AG09309 (cell line): ENCODE measurements around the gene PNMA1.

Source experiments
- DNase-seq: peaks from one replicate; pipeline ENCODE4 v3.0.0-alpha.2; 2010; ENCODE audit warnings: low read depth
- H3K4me3 ChIP-seq: 2 replicates; pipeline ENCODE4 v1.5.1; 2011; ENCODE audit warnings: mild to moderate bottlenecking, low read depth, low read length, moderate library complexity; ENCODE audit not compliant: control insufficient read depth
- TF ChIP-seq, protein P1 (sequence below): IDR thresholded peaks from 2 replicates; pipeline ENCODE4 v1.5.1; 2011; ENCODE audit warnings: mild to moderate bottlenecking, low read depth, low read length, inconsistent platforms; ENCODE audit not compliant: insufficient read depth, control insufficient read depth; ENCODE audit errors: missing control alignments

Gene PNMA1, protein sequence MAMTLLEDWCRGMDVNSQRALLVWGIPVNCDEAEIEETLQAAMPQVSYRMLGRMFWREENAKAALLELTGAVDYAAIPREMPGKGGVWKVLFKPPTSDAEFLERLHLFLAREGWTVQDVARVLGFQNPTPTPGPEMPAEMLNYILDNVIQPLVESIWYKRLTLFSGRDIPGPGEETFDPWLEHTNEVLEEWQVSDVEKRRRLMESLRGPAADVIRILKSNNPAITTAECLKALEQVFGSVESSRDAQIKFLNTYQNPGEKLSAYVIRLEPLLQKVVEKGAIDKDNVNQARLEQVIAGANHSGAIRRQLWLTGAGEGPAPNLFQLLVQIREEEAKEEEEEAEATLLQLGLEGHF

DNA sequence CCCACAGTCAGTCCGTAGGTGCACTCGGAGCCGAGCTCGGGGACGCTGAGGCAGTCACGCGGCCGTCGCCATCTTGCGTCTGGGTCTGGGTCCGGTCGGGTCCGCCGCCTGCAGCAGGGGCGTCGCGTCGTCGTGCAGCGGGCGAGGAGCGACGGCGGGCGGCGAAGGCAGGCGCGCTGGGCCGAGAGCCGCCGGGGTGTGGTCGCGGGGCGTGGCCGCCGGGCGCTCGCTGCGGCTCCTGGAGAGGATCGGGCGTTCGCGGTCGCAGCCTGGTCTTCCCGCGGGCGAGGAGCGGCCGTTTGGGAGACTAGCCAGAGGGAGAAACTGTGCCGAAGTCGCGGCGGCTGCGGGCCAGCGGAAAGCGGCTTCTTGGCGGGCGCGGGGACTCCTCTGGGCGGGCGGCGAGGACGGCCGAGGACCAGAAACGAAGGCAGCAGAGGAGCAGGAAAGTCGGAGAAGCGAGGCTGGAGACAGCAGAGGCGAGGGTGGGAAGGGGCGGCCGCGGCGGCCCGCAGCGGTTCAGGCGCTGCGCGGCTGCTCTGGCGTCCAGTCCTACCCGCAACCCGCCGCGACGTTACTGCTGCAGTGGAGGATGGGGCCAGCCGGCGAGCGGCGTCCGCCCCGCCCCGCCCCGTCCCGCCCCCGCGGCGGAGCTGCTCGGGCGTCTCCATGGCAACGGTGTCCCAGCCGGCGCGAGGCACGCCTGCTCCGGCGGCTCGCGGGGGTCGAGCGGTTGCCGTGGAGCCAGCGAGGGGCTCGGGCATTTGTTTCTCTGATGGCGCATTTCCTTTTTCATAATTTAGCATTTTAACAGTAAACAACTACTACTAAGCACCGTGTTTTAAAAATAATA lies at the start of gene PNMA1:
Gene PNMA1 (minus strand): TSS at position 582 of the 853 bp plus-strand sequence. CDS start 745 bp downstream, outside the sequence.
- peak within 1 kb of the TSS; percentile 77 for H3K4me3 ChIP-seq
- TF ChIP-seq, protein P1, sequence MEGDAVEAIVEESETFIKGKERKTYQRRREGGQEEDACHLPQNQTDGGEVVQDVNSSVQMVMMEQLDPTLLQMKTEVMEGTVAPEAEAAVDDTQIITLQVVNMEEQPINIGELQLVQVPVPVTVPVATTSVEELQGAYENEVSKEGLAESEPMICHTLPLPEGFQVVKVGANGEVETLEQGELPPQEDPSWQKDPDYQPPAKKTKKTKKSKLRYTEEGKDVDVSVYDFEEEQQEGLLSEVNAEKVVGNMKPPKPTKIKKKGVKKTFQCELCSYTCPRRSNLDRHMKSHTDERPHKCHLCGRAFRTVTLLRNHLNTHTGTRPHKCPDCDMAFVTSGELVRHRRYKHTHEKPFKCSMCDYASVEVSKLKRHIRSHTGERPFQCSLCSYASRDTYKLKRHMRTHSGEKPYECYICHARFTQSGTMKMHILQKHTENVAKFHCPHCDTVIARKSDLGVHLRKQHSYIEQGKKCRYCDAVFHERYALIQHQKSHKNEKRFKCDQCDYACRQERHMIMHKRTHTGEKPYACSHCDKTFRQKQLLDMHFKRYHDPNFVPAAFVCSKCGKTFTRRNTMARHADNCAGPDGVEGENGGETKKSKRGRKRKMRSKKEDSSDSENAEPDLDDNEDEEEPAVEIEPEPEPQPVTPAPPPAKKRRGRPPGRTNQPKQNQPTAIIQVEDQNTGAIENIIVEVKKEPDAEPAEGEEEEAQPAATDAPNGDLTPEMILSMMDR: no peak
- DNase-seq: no peak

DNA sequence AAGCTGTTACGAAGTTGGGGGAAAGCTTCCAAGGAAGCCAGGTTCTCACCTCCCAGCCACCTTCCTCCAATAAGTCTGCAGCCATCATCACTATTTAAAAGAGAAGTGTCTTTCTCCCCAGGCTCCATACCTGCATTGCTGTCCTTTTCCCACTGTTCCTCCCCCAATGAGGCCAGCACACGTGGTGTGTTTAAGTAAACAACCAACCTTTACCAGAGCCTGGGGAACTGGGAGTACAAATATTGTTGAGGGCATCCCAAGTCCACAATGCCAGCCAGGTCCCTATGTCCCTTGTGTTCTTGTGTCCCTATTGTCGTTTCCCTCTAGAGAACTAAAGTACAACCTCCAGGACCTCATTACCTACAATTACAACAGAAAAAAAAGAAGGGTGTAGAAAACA lies 49.2 kb upstream of the PNMA1 start:
- TF ChIP-seq, protein P1: no peak
- H3K4me3 ChIP-seq: no peak overlapping the region
- no peak for DNase-seq

DNA sequence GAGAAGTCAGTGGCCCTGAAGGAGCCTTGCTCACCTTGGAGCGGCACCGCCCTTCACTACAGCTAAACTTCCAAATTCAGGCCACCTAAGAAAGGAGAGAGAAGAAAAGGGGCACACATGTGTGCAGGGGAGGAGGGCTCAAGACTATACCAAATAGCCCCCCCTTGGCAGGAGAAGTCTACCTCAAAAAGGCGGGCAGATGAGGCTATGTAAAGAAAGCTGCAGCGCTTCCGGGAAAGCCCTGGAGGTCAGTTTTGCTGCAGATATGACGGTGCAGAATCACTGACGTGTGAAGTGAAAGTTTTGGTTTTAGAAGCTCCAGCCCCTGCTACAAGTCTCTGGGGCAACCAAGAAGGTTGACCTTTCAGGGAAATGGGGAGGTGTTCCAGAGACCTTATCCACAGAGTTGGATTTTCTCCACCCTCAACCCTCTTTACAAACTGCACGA lies 48.2 kb upstream of the PNMA1 start:
- TF ChIP-seq, protein P1: no peak
- no peak for DNase-seq
- no peak overlapping the region for H3K4me3 ChIP-seq

DNA sequence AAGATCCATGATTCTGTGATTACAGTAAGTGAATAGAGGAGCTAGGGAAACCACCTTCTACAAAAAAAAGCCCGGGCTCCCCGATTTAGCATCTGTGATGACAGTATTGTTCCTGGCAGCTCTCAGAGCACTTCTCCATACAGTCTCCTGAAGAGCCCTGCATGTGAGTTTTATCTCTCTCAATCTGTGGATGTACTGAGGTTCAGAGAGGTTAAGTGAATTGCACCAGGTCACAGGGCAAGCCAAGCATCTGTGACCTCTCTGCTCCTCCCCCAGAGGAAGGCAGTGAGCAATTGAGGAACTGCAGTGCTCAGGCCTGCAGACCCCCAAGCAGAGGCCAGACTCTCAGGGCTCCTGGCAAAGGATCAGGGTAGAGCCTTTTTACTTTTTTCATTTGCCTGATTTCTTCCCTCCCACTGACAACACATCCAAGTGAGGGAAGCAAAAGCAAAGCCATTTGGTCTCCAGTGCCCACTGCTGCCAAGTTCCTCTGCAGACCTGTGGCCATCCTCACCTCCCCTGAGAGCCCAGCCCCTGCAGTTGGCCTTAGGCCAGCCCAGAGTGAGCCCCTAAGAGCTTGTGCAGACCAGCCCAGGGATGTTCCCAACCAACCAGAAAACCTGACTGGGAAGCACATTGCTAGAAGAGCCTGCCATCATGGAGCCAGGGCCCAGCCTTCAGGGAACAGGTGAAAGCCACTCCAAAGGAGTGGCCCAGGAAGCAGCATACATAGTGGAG lies 47.6 kb upstream of the PNMA1 start:
- TF ChIP-seq, protein P1: no peak
- no peak for DNase-seq
- no peak overlapping the region for H3K4me3 ChIP-seq

DNA sequence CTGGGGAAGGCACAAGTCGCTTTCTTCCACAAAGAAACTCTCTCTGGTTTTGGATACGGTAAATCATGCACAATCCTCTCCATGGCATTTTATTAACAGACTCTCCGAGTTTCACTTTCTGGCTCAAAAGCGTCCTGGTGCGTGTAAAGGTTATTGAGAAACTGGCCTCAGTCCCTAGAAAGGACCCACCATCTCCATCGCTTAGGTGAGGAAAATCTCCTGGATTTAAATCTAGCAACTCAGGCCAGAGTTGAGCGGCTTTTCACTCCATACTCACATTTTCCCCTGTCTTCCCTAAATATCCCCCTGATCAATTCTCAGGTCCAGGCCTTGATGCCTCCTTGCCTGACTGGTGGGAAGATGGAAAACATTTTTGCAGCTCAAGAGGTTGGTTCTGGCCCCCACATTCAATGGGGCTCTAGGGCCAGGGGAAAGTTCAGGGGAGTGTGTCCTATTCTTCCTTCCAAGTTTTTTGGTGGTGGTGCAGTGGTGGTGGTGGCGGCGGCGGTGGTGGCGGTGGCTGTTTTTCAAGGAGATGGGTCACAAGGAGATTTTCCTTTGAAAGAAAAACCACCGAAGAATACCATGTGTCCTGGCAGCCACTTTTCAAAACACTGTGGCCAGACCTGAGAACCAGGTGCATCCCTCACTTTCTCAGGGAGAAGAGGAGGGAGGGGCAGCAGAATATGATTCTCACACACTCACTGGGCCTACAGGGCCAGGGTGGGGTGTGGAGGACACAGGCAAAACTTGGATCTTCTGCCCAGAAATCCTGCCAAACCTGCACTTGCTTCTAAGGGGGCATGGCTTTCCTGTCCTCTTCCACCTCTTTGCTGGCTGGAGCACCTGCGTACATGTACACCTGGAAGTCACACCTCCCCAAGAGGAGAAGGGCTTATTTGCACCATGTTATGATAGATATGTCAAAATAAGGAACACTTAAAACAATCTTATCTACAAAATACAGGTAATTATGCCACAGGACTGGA lies 46.7 kb upstream of the PNMA1 start:
- peak overlapping the region; percentile 43 for H3K4me3 ChIP-seq
- DNase-seq: no peak
- TF ChIP-seq, protein P1: no peak
